Right atrium auricular region (tissue), 2 donors: ENCODE measurements around the gene AIM2. TPM values are rescaled to one million over a fixed set of nuclear protein-coding genes. Genes with fewer than 3 reads are reported as not detected.
"Not testable (repeated sequence)": the region's sequence is repeated elsewhere in the genome, so short reads cannot be mapped to it uniquely, and the experiment has no call there.

Experiments
- DNase-seq: peaks from one replicate; pipeline ENCODE4 v3.0.0-alpha.2; 2019; ENCODE audit warnings: low spot score
- H3K27ac ChIP-seq, 2 donors: fragments of 200-600 bp; sonication (generic); 1 replicate in 1 of 2; 2 replicates in 1 of 2; pipeline ENCODE4 v1.5.1; 2016 to 2019
- H3K27me3 ChIP-seq, 2 donors: fragments of 200-600 bp; sonication (generic); one replicate each; pipeline versions ENCODE4 v1.5.1 to v1.6.0; 2017 to 2019
- H3K36me3 ChIP-seq: fragments of 200-600 bp; sonication (generic); one replicate; pipeline ENCODE4 v1.5.1; 2016
- H3K4me1 ChIP-seq, 2 donors: fragments of 200-600 bp; sonication (generic); one replicate each; pipeline versions ENCODE4 v1.5.1 to v1.6.0; 2017 to 2019
- H3K4me3 ChIP-seq, 2 donors: fragments of 200-600 bp; sonication (generic); 1 replicate in 1 of 2; 2 replicates in 1 of 2; pipeline ENCODE4 v1.5.1; 2017 to 2019; ENCODE audit warnings: mild to moderate bottlenecking in 1 of 2, moderate library complexity in 1 of 2
- H3K9me3 ChIP-seq, 2 donors: fragments of 200-600 bp; sonication (generic); one replicate each; pipeline ENCODE4 v1.5.1; 2019
- CTCF ChIP-seq, 2 donors: fragments of 200-600 bp; sonication (generic); IDR thresholded peaks; one replicate each; pipeline ENCODE4 v1.5.1; 2019; ENCODE audit warnings: antibody characterized with exemption in 2 of 2
- total RNA-seq, 2 donors: library from RNA; depleted of rRNA; stranded (reverse); fragments of >200 nt; gene quantifications; one replicate each; pipeline ENCODE4 v1.1.0, GENCODE V29; 2016

The AIM2 gene
- total RNA-seq, 2 donors from 2014 or later: not detected

GRCh38 chr1:159065106-159065505 lies 11.5 kb downstream of the AIM2 start:
- DNase-seq: no peak
- H3K27ac ChIP-seq: no peak overlapping the region
- no peaks in the 10 kb centered on the region for H3K4me1 ChIP-seq

GRCh38 chr1:159058751-159059150 lies 17.8 kb downstream of the AIM2 start:
- H3K36me3 ChIP-seq: peaks cover 15% of the 10 kb centered on the region
- no peak overlapping the region for H3K4me3 ChIP-seq
- peaks cover 0 to 12% of the 10 kb centered on the region in 2 donors for H3K4me1 ChIP-seq
- H3K27me3 ChIP-seq: no peaks in the 10 kb centered on the region
- no peak for DNase-seq
- H3K27ac ChIP-seq: no peak overlapping the region
- no peak for TF ChIP-seq CTCF (IDR thresholded peaks at IDR 0.05)
- no peaks in the 10 kb centered on the region for H3K9me3 ChIP-seq

More at GRCh38 chr1:159065106-159065505, 11.5 kb downstream of the AIM2 start:
- no peaks in the 10 kb centered on the region for H3K9me3 ChIP-seq
- no peak for TF ChIP-seq CTCF (IDR thresholded peaks at IDR 0.05)
- no peaks in the 10 kb centered on the region for H3K27me3 ChIP-seq
- H3K36me3 ChIP-seq: no peaks in the 10 kb centered on the region
- no peak overlapping the region for H3K4me3 ChIP-seq

GRCh38 chr1:159056069-159056698 lies 20.4 kb downstream of the AIM2 start:
- no peaks in the 10 kb centered on the region for H3K9me3 ChIP-seq
- H3K4me1 ChIP-seq: peaks cover 0 to 12% of the 10 kb centered on the region in 2 donors

GRCh38 chr1:159055181-159055641 lies 21.4 kb downstream of the AIM2 start:
- H3K27me3 ChIP-seq: no peaks in the 10 kb centered on the region
- H3K36me3 ChIP-seq: peaks cover 48% of the 10 kb centered on the region
- no peak for DNase-seq
- H3K4me1 ChIP-seq: peaks cover 0 to 12% of the 10 kb centered on the region in 2 donors
- no peak for TF ChIP-seq CTCF (IDR thresholded peaks at IDR 0.05)
- no peak overlapping the region for H3K27ac ChIP-seq
- H3K9me3 ChIP-seq: no peaks in the 10 kb centered on the region
- H3K4me3 ChIP-seq: no peak overlapping the region

More at GRCh38 chr1:159056069-159056698, 20.4 kb downstream of the AIM2 start:
- Histone ChIP-seq H3K27me3 (no peaks in the 10 kb centered on the region), H3K27ac (no peak overlapping the region), H3K4me3 (no peak overlapping the region), H3K36me3 (peaks cover 40% of the 10 kb centered on the region)
- TF ChIP-seq CTCF (IDR thresholded peaks at IDR 0.05): no peak
- DNase-seq: no peak

GRCh38 chr1:159054427-159054826 lies 22.1 kb downstream of the AIM2 start:
- Histone ChIP-seq H3K4me3 (no peak overlapping the region), H3K9me3 (no peaks in the 10 kb centered on the region), H3K4me1 (peaks cover 0 to 12% of the 10 kb centered on the region in 2 donors), H3K36me3 (peaks cover 56% of the 10 kb centered on the region), H3K27ac (no peak overlapping the region), H3K27me3 (no peaks in the 10 kb centered on the region)
- TF ChIP-seq CTCF (IDR thresholded peaks at IDR 0.05): no peak
- no peak for DNase-seq

- no peak overlapping the region for H3K27ac ChIP-seq
- H3K36me3 ChIP-seq: peaks cover 61% of the 10 kb centered on the region
- TF ChIP-seq CTCF (IDR thresholded peaks at IDR 0.05): no peak
- DNase-seq: no peak
- no peaks in the 10 kb centered on the region for H3K9me3 ChIP-seq
- no peak overlapping the region for H3K4me3 ChIP-seq
- no peaks in the 10 kb centered on the region for H3K27me3 ChIP-seq
- peaks cover 0 to 12% of the 10 kb centered on the region in 2 donors for H3K4me1 ChIP-seq
These were observed 25.1 kb downstream of the AIM2 start for GRCh38 chr1:159051436-159051835.

- H3K9me3 ChIP-seq, H3K4me1 ChIP-seq, H3K27ac ChIP-seq, DNase-seq, H3K27me3 ChIP-seq, H3K4me3 ChIP-seq: not testable (repeated sequence)
- peaks cover 42% of the 10 kb centered on the region for H3K36me3 ChIP-seq
These were observed 30.1 kb downstream of the AIM2 start for GRCh38 chr1:159046486-159046885.
